ENCODE results near the gene RFPL4AL1.
"Not testable (repeated sequence)": the region's sequence is repeated elsewhere in the genome, so short reads cannot be mapped to it uniquely, and the experiment has no call there.

Gene RFPL4AL1

DNA sequence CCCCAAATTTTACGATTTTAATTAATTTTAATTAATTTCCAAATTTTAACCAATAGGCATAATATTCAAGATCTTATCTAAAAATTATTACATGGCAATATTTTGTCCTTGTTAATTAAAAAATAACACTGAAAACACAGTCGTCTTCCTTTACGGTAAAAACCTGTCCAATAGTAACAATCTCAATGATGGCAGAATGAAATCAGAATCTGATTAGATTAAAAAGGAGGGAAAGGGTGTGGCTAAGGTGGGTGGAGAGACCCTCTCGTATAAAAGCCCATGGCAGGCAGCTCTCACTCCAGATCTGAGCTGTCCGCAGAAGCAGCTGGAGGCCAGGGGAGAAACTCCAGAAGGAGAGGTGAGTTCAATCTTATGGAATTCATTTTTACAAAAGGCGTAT, at the start of gene RFPL4AL1:
Gene RFPL4AL1, plus strand, starts transcription at position 301 of the 400 bp plus-strand sequence. CDS start 2,687 bp downstream, outside the sequence.
- H3K4me3 ChIP-seq (ENCODE audit: control insufficient read depth, low read depth, low read length); DNase-seq (ENCODE audit: low read depth): not testable (repeated sequence)

DNA sequence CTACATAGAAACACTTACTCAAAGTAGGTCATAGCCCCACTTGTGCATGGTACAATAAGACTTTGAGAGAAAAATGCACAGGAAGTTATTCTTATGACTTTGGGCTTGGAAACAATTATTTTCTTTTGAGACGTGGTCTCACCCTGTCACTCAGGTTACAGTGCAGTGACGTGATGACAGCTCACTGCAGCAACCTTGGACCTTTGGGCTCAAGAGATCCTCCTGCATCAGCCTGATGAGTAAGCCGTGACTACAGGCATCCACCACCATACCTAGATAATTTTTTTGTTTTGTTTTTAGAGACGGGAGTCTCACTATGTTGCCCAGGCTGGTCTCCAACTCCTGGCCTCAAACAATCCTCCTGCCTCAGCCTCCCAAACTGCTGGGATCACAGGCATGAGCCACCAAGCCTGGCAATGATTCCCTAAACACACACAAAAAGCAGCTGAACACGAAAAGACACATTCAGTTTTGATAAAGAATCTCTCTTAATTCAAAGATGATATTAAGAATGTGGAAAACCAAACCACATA, 48.6 kb upstream of the RFPL4AL1 start:
- no peak for DNase-seq (ENCODE audit: low read depth)
- no peak overlapping the region for H3K4me3 ChIP-seq (ENCODE audit: control insufficient read depth, low read depth, low read length)
- TF ChIP-seq, protein P1, sequence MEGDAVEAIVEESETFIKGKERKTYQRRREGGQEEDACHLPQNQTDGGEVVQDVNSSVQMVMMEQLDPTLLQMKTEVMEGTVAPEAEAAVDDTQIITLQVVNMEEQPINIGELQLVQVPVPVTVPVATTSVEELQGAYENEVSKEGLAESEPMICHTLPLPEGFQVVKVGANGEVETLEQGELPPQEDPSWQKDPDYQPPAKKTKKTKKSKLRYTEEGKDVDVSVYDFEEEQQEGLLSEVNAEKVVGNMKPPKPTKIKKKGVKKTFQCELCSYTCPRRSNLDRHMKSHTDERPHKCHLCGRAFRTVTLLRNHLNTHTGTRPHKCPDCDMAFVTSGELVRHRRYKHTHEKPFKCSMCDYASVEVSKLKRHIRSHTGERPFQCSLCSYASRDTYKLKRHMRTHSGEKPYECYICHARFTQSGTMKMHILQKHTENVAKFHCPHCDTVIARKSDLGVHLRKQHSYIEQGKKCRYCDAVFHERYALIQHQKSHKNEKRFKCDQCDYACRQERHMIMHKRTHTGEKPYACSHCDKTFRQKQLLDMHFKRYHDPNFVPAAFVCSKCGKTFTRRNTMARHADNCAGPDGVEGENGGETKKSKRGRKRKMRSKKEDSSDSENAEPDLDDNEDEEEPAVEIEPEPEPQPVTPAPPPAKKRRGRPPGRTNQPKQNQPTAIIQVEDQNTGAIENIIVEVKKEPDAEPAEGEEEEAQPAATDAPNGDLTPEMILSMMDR (IDR thresholded peaks at IDR 0.05; ENCODE audit: control insufficient read depth, insufficient read depth, low read depth, low read length, missing control alignments): no peak

DNA sequence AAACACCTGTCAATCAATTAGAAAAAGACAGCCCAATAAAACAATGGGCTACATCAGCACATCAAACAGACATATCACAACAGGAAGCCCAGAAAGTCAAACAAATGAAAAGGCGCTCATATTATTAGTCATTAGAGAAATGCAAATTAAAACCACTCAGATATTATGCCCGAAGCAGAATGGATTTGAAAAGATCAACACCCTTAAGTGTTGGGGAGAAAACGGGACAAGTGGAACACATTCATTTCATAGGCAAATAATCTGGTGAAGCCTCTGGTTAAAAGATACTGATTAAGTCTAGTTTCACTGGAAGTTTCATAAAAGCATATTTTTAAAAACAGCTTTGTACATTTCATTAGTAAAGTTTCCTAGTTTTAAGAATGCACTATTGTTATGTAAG, 48.1 kb upstream of the RFPL4AL1 start:
- H3K4me3 ChIP-seq (ENCODE audit: control insufficient read depth, low read depth, low read length): no peak overlapping the region
- DNase-seq (ENCODE audit: low read depth): no peak
- TF ChIP-seq, protein P1 (IDR thresholded peaks at IDR 0.05; ENCODE audit: control insufficient read depth, insufficient read depth, low read depth, low read length, missing control alignments): no peak

DNA sequence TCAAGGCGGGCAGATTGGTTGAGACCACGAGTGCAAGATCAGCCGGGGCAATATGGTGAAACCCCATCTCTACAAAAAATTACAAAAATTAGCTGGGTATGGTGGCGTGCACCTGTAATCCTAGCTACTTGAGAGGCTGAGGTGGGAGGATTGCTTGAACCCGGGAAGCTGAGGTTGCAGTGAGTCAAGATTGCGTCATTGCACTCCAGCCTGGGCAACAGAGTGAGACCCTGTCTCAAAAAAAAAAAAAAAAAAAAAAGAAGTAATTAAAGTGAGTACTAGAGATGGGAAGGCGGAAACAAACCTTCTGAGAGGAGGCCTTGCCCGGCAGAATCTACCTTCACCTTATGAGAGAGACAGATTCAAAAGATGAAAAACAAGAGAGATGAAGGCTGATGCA, 45.4 kb upstream of the RFPL4AL1 start:
- no peak for DNase-seq (ENCODE audit: low read depth)
- TF ChIP-seq, protein P1 (IDR thresholded peaks at IDR 0.05; ENCODE audit: control insufficient read depth, insufficient read depth, low read depth, low read length, missing control alignments): no peak
- H3K4me3 ChIP-seq (ENCODE audit: control insufficient read depth, low read depth, low read length): no peak overlapping the region

DNA sequence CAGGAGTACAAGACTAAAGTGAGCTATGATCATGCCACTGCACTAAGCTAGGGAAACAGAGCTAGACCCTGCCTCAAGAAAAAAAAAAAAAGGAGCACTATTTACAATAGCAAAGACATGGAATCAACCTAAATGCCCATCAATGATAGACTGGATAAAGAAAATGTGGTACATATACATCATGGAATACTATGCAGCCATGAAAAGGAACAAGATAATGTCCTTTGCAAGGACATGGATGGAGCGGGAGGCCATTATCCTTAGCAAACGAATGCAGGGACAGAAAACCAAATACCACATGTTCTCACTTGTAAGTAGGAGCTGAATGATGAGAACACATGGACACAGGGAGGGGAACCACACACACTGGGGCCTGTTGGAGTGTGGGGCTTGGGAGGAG, 38.5 kb upstream of the RFPL4AL1 start:
- H3K4me3 ChIP-seq (ENCODE audit: control insufficient read depth, low read depth, low read length); DNase-seq (ENCODE audit: low read depth): not testable (repeated sequence)

DNA sequence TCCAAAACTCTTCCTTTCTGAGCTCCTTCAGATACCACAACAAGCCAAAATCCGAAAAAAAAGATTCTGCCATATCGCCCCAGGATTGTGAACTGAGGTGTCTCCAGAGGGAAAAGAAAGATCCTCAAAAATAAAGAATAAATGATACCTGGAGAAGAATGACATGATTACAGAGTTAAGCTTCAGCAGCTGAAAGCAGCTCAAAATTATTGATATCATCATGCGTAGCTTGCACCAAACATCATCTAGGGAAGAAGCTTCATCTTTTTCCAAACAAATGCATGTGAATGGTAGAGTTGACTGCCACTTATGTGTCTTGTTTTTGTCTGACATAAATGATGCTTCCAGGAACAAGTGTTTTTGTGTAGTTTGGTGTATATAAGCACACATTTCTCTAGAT, 30.6 kb upstream of the RFPL4AL1 start, which contains the start of gene NLRP9:
Gene NLRP9, minus strand, starts transcription at position 101 of the 400 bp plus-strand sequence. Its CDS starts 28 bp downstream, at position 73.
- TF ChIP-seq, protein P1 (IDR thresholded peaks at IDR 0.05; ENCODE audit: control insufficient read depth, insufficient read depth, low read depth, low read length, missing control alignments): no peak
- DNase-seq (ENCODE audit: low read depth): no peak
- no peak within 1 kb of the TSS for H3K4me3 ChIP-seq (ENCODE audit: control insufficient read depth, low read depth, low read length)

DNA sequence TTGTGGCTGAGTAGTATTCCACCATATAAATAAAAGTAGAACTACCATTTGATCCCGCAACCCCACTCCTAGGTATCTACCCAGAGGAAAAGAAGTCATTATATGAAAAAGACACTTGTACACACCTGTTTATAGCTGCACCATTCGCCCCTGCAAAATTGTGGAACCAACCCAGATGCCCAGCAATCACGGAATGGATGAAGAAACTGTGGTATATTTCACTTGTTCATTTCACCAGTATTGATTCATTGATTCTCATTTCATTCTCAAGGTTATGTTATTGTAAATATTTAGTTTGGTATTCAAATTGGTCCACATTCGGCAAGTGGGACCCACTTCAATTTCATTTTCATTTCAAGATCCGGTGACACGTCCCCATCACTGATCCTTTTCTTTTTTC, 18.2 kb upstream of the RFPL4AL1 start:
- TF ChIP-seq, protein P1 (IDR thresholded peaks at IDR 0.05; ENCODE audit: control insufficient read depth, insufficient read depth, low read depth, low read length, missing control alignments): no peak
- DNase-seq (ENCODE audit: low read depth): no peak
- H3K4me3 ChIP-seq (ENCODE audit: control insufficient read depth, low read depth, low read length): no peak overlapping the region

DNA sequence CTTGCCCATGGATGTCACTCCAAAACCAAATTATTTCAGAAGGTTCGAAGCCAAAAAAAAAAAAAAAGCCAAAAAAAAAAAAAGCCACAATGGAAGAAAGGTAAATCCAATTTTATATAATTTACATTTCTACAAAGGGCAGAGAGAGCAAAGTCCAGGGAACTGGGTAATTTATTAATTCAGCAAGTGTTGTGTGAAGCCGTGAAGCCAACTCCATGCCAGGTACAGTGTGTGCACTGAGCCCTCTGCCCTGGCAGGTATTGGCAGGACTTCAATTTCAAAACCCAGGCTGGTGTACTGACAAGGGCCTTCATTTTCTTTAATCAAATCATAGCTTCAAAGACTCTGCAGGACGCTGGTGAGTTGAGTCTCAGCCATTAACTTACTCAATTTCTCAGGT, 15.5 kb upstream of the RFPL4AL1 start:
- TF ChIP-seq, protein P1 (IDR thresholded peaks at IDR 0.05; ENCODE audit: control insufficient read depth, insufficient read depth, low read depth, low read length, missing control alignments): no peak
- no peak for DNase-seq (ENCODE audit: low read depth)
- H3K4me3 ChIP-seq (ENCODE audit: control insufficient read depth, low read depth, low read length): no peak overlapping the region

DNA sequence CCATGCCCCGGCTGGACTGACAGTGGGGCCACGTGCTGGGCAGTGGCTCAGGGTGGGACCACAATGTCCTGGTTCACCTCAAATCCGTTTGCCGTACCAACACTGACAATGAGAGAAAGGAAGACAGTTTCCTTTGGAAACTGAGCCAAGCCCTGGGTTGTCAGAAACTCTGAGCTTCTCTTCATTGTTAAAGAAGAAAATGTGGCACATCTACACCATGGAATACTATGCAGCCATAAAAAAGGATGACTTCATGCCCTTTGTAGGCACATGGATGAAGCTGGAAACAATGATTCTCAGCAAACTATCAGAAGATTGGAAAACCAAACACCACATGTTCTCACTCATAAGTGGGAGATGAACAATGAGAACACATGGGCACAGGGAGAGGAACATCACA, 12.1 kb upstream of the RFPL4AL1 start:
- DNase-seq (ENCODE audit: low read depth); H3K4me3 ChIP-seq (ENCODE audit: control insufficient read depth, low read depth, low read length): not testable (repeated sequence)

DNA sequence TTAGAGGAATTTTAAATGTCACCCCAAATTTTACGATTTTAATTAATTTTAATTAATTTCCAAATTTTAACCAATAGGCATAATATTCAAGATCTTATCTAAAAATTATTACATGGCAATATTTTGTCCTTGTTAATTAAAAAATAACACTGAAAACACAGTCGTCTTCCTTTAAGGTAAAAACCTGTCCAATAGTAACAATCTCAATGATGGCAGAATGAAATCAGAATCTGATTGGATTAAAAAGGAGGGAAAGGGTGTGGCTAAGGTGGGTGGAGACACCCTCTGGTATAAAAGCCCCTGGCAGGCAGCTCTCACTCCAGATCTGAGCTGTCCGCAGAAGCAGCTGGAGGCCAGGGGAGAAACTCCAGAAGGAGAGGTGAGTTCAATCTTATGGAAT, 10.1 kb upstream of the RFPL4AL1 start, which contains the start of gene RFPL4A:
Gene RFPL4A, plus strand, starts transcription at position 301 of the 400 bp plus-strand sequence. CDS start 2,704 bp downstream, outside the sequence.
- H3K4me3 ChIP-seq (ENCODE audit: control insufficient read depth, low read depth, low read length); DNase-seq (ENCODE audit: low read depth): not testable (repeated sequence)
